Myocyte (in vitro differentiated cells): ENCODE results near the gene CNOT1. TPM values are rescaled to one million over a fixed set of nuclear protein-coding genes. Genes with fewer than 3 reads are reported as not detected.

Experiments
- DNase-seq: peaks from one replicate; pipeline ENCODE4 v3.0.0-alpha.2; 2012; ENCODE audit warnings: low read depth
- total RNA-seq: library from RNA; depleted of rRNA; stranded (reverse); fragments of >200 nt; gene quantifications from 2 replicates; pipeline ENCODE4 v1.2.3, GENCODE V29; 2014

The CNOT1 gene
- total RNA-seq, 1 donor from 2014 or later = 79.2 TPM

GRCh38 chr16:58488531-58488930 lies 141.1 kb downstream of the CNOT1 start:
- no peak for DNase-seq

GRCh38 chr16:58487566-58488351 lies 141.9 kb downstream of the CNOT1 start:
- peak; percentile 89 for DNase-seq

- peak; percentile 60 for DNase-seq
Measured at GRCh38 chr16:58485184-58485887, 144.3 kb downstream of the CNOT1 start.

- DNase-seq = no peak
Measured at GRCh38 chr16:58481931-58482330, 147.7 kb downstream of the CNOT1 start.

- DNase-seq = no peak
Measured at GRCh38 chr16:58481226-58481869, 148.3 kb downstream of the CNOT1 start.

GRCh38 chr16:58478427-58478826 lies 151.2 kb downstream of the CNOT1 start:
- DNase-seq = no peak

- no peak for DNase-seq
Measured at GRCh38 chr16:58476791-58477190, 152.8 kb downstream of the CNOT1 start.

- no peak for DNase-seq
Measured at GRCh38 chr16:58475091-58475619, 154.5 kb downstream of the CNOT1 start.

- DNase-seq = no peak
Measured at GRCh38 chr16:58474296-58474695, 155.3 kb downstream of the CNOT1 start.

GRCh38 chr16:58472827-58473226 lies 156.8 kb downstream of the CNOT1 start:
- DNase-seq = no peak

- DNase-seq = no peak
Measured at GRCh38 chr16:58472266-58472665, 157.4 kb downstream of the CNOT1 start.

- DNase-seq = peak; percentile 45
Measured at GRCh38 chr16:58471209-58471975, 158.2 kb downstream of the CNOT1 start.

Other genes with a start within 250 kb of the CNOT1 start
- 3.6 and 5.9 TPM in 2 replicates for gene GINS3, start 237.4 kb downstream of the CNOT1 start, total RNA-seq
- gene NDRG4, start 129.7 kb downstream of the CNOT1 start, total RNA-seq = 45.2 and 45.3 TPM in 2 replicates
- gene SETD6, start 114.3 kb downstream of the CNOT1 start, total RNA-seq = 15.0 and 19.6 TPM in 2 replicates
- gene SLC38A7, start 54.9 kb upstream of the CNOT1 start, total RNA-seq = 19.5 and 20.3 TPM in 2 replicates
- gene GOT2, start 104.5 kb upstream of the CNOT1 start, total RNA-seq = 45.9 and 49.0 TPM in 2 replicates